ENCODE measurements around the gene ATG12.

DNA sequence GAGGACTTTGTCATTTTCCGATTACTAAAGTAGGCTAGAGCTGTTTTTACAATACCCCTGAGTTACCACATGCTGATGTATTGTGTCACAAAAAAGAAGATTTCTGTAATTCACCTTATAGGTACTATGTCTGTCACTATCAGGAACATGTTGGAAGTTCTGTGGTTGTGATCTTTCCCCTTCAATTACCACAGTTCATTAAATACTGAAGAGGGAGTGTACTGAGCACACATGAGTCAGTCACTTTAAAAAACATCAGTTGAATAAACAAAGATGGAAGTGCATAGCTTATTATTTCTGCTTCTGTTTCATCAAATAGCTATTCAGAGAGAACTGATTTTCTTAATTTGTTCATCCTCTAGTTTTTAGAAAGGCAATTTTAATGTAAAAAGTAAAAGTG lies 32.0 kb upstream of the ATG12 start:
- no peak for TF ChIP-seq POLR2AphosphoS5 (IDR thresholded peaks at IDR 0.05)
- no peak for TF ChIP-seq POLR2A (IDR thresholded peaks at IDR 0.05)

All from upper lobe of left lung (tissue), 4 donors.